Measurements from ENCODE around the gene INO80B. TPM values are rescaled to one million over a fixed set of nuclear protein-coding genes. Genes with fewer than 3 reads are reported as not detected.
A peak's percentile ranks its signal among the peaks of the same experiment; 100 is the strongest.
"Not testable (repeated sequence)": the region's sequence is repeated elsewhere in the genome, so short reads cannot be mapped to it uniquely, and the experiment has no call there.

INO80B gene
- total RNA-seq, 1 donor, result 11.7 TPM

DNA sequence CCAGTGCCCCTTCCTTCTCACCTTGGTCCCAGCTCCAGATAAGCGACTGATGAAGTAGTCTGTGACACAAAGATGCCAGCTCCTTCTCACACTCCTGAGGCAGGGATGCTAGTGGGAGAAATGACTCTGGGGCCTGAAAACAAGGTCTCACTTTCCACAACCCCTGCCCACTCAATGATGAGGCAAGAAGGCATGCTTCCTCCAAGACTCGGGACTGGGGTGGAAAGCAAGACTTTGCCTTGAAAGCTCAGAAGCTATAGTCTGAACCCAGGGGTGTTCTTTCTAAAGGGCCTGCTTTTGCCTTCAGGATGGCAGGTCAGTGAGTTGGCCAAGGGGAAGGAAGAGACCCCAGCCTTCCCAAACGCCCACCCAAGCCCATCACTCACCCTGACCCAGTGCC, 26.5 kb downstream of the INO80B start:
- H3K4me3 ChIP-seq (ENCODE audit: low read depth, low read length), result peak overlapping the region; percentile 99
- no peak for DNase-seq (ENCODE audit: low read depth)
- TF ChIP-seq CTCF (IDR thresholded peaks at IDR 0.05; ENCODE audit: insufficient read depth, low read depth, low read length), result no peak

- peak overlapping the region; percentile 99 for H3K4me3 ChIP-seq (ENCODE audit: low read depth, low read length)
- TF ChIP-seq CTCF (IDR thresholded peaks at IDR 0.05; ENCODE audit: insufficient read depth, low read depth, low read length), result no peak
- peak; percentile 33 for DNase-seq (ENCODE audit: low read depth)
Observed at GRCh38 chr2:74481961-74482800, 27.3 kb downstream of the INO80B start.

DNA sequence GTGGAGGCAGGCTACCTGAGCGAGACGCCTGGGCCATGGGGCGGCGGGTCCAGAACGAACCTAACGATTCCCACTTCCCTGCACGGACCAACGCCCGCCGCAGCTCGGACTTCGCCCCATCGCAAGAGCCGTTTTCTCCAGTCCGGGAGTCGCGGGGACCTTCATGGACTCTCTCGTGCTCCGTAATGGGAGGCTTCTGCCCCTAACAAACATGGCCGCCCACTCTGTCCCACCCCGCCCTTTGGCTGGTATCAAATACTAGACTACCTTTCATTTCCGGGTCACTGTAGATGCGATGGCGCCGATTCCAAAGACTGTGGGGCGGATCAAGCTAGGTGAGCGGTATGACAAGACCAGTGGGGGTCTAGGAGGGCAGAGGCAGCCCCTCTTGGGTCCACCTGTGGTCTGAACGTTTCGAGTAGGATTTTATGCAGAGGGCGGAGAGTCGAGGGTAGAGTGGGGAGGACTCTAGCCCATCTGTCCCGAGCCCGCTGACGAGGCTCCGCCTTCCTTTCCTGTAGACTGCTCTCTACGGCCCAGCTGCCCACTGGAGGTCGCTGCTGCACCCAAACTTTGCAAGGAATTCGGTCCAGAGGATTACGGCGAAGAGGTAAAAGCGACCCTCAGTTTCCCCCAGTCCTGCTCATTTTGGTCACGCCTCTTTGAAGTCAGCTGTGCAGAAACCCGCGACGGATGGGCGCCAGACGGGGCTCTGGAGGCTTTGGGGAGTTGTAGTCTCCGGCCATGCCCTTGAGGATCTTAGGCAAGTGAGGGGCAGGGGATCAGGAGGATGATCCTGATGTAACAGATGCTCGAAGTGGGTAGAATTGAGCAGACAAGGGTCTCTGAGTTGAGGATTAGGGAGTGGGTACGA, 28.2 kb downstream of the INO80B start, which contains the start of the genes CCDC142 and TTC31:
TSS of gene CCDC142 (minus strand) at position 198 of the 874 bp plus-strand sequence. CDS start at position 37, 161 bp downstream.
TSS of gene TTC31 (plus strand) at position 281 of the 874 bp plus-strand sequence. CDS start at position 296, 15 bp downstream.
- peak within 1 kb of the TSS; percentile 99 for H3K4me3 ChIP-seq (ENCODE audit: low read depth, low read length)
- DNase-seq (ENCODE audit: low read depth), result peak; percentile 96
- peak; percentile 92 for TF ChIP-seq CTCF (IDR thresholded peaks at IDR 0.05; ENCODE audit: insufficient read depth, low read depth, low read length)

- H3K4me3 ChIP-seq (ENCODE audit: low read depth, low read length), result peak overlapping the region; percentile 99
- not testable (repeated sequence) for DNase-seq (ENCODE audit: low read depth)
Observed at GRCh38 chr2:74483675-74484164, 28.8 kb downstream of the INO80B start.

GRCh38 chr2:74486141-74486540, 31.3 kb downstream of the INO80B start:
- DNase-seq (ENCODE audit: low read depth), result no peak
- H3K4me3 ChIP-seq (ENCODE audit: low read depth, low read length), result no peak overlapping the region

GRCh38 chr2:74488643-74489481, 34.0 kb downstream of the INO80B start:
- H3K4me3 ChIP-seq (ENCODE audit: low read depth, low read length), result no peak overlapping the region
- no peak for TF ChIP-seq CTCF (IDR thresholded peaks at IDR 0.05; ENCODE audit: insufficient read depth, low read depth, low read length)
- DNase-seq (ENCODE audit: low read depth), result no peak

More at GRCh38 chr2:74486141-74486540, 31.3 kb downstream of the INO80B start:
- no peak for TF ChIP-seq CTCF (IDR thresholded peaks at IDR 0.05; ENCODE audit: insufficient read depth, low read depth, low read length)
